ENCODE data around the gene CELA3A.

CELA3A gene

DNA sequence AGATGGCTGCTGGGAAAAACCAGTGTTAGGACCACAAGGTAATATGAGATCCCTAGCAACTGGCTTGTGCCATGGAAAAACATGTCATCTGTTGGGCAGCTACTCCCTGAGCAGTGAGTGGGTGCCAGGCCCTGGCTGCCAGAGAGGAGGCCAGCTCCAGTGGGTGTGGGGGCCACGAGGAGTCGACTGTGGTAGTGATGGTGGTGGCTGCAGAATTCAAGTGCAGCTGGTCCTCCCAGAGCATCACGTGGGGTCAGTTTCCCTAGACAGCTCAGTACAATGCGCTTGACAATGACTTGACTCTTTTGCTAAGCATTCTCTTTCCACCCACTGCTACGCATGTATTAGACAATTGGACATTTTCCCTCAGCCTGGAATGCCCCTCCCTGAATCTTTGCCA lies 36.6 kb downstream of the CELA3A start:
- Histone ChIP-seq H3K27me3 (ENCODE audit: insufficient read depth, low read length, poor library complexity) (no peaks in the 10 kb centered on the region), H3K4me2 (ENCODE audit: insufficient read depth, low read length) (no peak overlapping the region), H3K9me3 (ENCODE audit: insufficient read depth, low read length, severe bottlenecking) (no peaks in the 10 kb centered on the region), H4K20me1 (ENCODE audit: insufficient read depth, low read length) (no peaks in the 10 kb centered on the region), H3K4me3 (ENCODE audit: low read depth in 1 of 2, low read length in 2 of 2) (no peak overlapping the region), H3K9ac (ENCODE audit: low read depth, low read length) (no peak overlapping the region), H3K27ac (ENCODE audit: low read length) (no peak overlapping the region), H3K4me1 (ENCODE audit: insufficient read depth, low read length) (peaks cover 13% of the 10 kb centered on the region), H3K36me3 (ENCODE audit: insufficient read depth, low read length) (no peaks in the 10 kb centered on the region), H3K79me2 (ENCODE audit: insufficient read depth, low read length) (no peaks in the 10 kb centered on the region), H2AFZ (ENCODE audit: low read depth, low read length) (no peak overlapping the region)
- DNase-seq (no peak), ATAC-seq (ENCODE audit: insufficient read depth, low read depth) (no peak)
- TF ChIP-seq, protein P1, sequence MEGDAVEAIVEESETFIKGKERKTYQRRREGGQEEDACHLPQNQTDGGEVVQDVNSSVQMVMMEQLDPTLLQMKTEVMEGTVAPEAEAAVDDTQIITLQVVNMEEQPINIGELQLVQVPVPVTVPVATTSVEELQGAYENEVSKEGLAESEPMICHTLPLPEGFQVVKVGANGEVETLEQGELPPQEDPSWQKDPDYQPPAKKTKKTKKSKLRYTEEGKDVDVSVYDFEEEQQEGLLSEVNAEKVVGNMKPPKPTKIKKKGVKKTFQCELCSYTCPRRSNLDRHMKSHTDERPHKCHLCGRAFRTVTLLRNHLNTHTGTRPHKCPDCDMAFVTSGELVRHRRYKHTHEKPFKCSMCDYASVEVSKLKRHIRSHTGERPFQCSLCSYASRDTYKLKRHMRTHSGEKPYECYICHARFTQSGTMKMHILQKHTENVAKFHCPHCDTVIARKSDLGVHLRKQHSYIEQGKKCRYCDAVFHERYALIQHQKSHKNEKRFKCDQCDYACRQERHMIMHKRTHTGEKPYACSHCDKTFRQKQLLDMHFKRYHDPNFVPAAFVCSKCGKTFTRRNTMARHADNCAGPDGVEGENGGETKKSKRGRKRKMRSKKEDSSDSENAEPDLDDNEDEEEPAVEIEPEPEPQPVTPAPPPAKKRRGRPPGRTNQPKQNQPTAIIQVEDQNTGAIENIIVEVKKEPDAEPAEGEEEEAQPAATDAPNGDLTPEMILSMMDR (IDR thresholded peaks at IDR 0.05; ENCODE audit: borderline replicate concordance, extremely low read depth, low read length, poor library complexity, severe bottlenecking): no peak
- TF ChIP-seq EZH2 (IDR thresholded peaks at IDR 0.05; ENCODE audit: borderline replicate concordance, low read depth, low read length, severe bottlenecking): no peak

DNA sequence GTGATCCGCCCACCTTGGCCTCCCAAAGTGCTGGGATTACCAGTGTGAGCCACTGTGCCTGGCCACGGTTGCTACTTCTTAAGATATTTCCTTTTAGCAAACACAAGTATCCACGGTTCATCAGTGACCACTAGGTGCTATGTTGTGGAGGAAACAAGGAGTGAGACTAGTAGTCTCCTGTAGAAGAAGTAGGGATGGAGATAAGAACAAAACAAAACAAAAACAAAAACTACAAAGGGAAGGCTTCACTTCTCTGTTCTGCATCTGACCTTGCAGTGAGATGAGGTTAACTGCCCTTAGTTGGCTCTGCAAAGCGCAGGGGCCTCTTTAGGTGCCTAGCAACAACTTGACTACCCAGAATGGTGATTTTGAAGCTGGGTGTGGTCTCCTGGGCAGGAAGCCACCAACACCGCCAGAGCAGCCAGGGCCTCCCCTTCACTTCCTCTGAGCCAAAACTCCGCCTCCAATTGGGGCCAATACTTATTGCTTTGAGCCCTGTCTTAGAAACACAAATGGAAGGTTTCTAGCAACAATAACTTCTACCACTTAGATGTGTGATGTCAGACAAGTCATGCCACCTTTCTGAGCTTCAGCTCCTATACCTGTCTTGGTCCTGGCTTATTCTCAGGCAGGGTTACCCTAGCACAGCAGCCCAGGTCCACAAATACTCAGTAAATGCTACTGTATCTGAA lies 38.3 kb downstream of the CELA3A start:
- H3K27me3 ChIP-seq (ENCODE audit: insufficient read depth, low read length, poor library complexity): no peaks in the 10 kb centered on the region
- H3K9ac ChIP-seq (ENCODE audit: low read depth, low read length): peak overlapping the region; percentile 19; the same call in 1 of the 2 replicates
- no peaks in the 10 kb centered on the region for H4K20me1 ChIP-seq (ENCODE audit: insufficient read depth, low read length)
- peak overlapping the region; percentile 75 for H3K27ac ChIP-seq (ENCODE audit: low read length)
- H3K4me1 ChIP-seq (ENCODE audit: insufficient read depth, low read length): peaks cover 13% of the 10 kb centered on the region
- H3K79me2 ChIP-seq (ENCODE audit: insufficient read depth, low read length): no peaks in the 10 kb centered on the region
- ATAC-seq (ENCODE audit: insufficient read depth, low read depth) (peak; percentile 99), DNase-seq (peak; percentile 90)
- no peaks in the 10 kb centered on the region for H3K9me3 ChIP-seq (ENCODE audit: insufficient read depth, low read length, severe bottlenecking)
- H3K36me3 ChIP-seq (ENCODE audit: insufficient read depth, low read length): no peaks in the 10 kb centered on the region
- peak overlapping the region; percentile 52 for H3K4me2 ChIP-seq (ENCODE audit: insufficient read depth, low read length)
- TF ChIP-seq, protein P1 (IDR thresholded peaks at IDR 0.05; ENCODE audit: borderline replicate concordance, extremely low read depth, low read length, poor library complexity, severe bottlenecking): peak; percentile 4
- no peak for TF ChIP-seq EZH2 (IDR thresholded peaks at IDR 0.05; ENCODE audit: borderline replicate concordance, low read depth, low read length, severe bottlenecking)
- H2AFZ ChIP-seq (ENCODE audit: low read depth, low read length): peak overlapping the region; percentile 72
- peak overlapping the region in 1 of 2 experiments; percentile 17; a peak in 2 of 4 replicates for H3K4me3 ChIP-seq (ENCODE audit: low read depth in 1 of 2, low read length in 2 of 2)

DNA sequence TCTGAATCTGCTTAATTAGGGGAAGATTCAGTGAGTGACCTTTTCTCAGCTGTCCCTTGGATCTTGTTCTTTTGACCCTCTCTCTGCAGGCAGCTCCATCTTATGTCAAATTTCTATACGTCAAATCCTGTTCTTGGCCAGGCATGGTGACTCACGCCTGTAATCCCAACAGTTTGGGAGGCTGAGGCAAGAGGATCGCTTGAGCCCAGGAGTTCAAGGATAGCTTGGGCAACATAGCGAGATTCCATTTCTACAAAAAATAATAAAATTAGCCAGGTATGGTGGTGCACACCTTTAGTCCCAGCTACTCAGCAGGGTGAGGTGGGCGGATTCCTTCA lies 38.8 kb downstream of the CELA3A start:
- Histone ChIP-seq H3K9ac (ENCODE audit: low read depth, low read length) (0 out of 2 replicates have a peak overlapping the region, but pooled peaks have one; percentile 19), H3K27ac (ENCODE audit: low read length) (peak overlapping the region; percentile 75), H2AFZ (ENCODE audit: low read depth, low read length) (peak overlapping the region; percentile 72)

More for the DNA sequence above, 38.8 kb downstream of the CELA3A start:
- no peaks in the 10 kb centered on the region for H3K36me3 ChIP-seq (ENCODE audit: insufficient read depth, low read length)
- TF ChIP-seq, protein P1 (IDR thresholded peaks at IDR 0.05; ENCODE audit: borderline replicate concordance, extremely low read depth, low read length, poor library complexity, severe bottlenecking): no peak
- TF ChIP-seq EZH2 (IDR thresholded peaks at IDR 0.05; ENCODE audit: borderline replicate concordance, low read depth, low read length, severe bottlenecking): no peak
- no peaks in the 10 kb centered on the region for H3K79me2 ChIP-seq (ENCODE audit: insufficient read depth, low read length)
- no peak for ATAC-seq (ENCODE audit: insufficient read depth, low read depth)
- no peaks in the 10 kb centered on the region for H3K27me3 ChIP-seq (ENCODE audit: insufficient read depth, low read length, poor library complexity)
- H3K4me3 ChIP-seq (ENCODE audit: low read depth in 1 of 2, low read length in 2 of 2): no peak overlapping the region
- peaks cover 13% of the 10 kb centered on the region for H3K4me1 ChIP-seq (ENCODE audit: insufficient read depth, low read length)
- H3K4me2 ChIP-seq (ENCODE audit: insufficient read depth, low read length): peak overlapping the region; percentile 52
- H3K9me3 ChIP-seq (ENCODE audit: insufficient read depth, low read length, severe bottlenecking): no peaks in the 10 kb centered on the region
- no peaks in the 10 kb centered on the region for H4K20me1 ChIP-seq (ENCODE audit: insufficient read depth, low read length)
- no peak for DNase-seq
